Endothelial cell of umbilical vein (primary cell): ENCODE results near the gene CELSR3. TPM values are rescaled to one million over a fixed set of nuclear protein-coding genes. Genes with fewer than 3 reads are reported as not detected.

Experiments
- BruUV-seq: library from RNA; stranded (reverse); fragments of 400-500 nt; replicated peaks from 2 replicates; lab custom pipeline; 2021; lab: Mats Ljungman, UMichigan
- CTCF ChIA-PET: fragments of 300-600, 350-600 bp; sonication (Branson Sonifier 250); formaldehyde crosslinking; loops from one replicate; lab custom pipeline; 2021; ENCODE audit warnings: antibody characterized with exemption, inconsistent platforms; lab: Charles Lee
- POLR2A ChIA-PET: fragments of 300-600, 350-600 bp; sonication (Branson Sonifier 250); formaldehyde crosslinking; loops from one replicate; lab custom pipeline; 2021; ENCODE audit warnings: antibody characterized with exemption, inconsistent platforms; lab: Charles Lee
- DNase-seq: peaks from one replicate; pipeline ENCODE4 v3.0.0-alpha.2; 2011; ENCODE audit warnings: low read depth, low spot score
- FAIRE-seq: peaks from 2 replicates; lab custom pipeline; 2011; peaks lifted over from hg19 to GRCh38; lab: Jason Lieb, UNC
- H2AFZ ChIP-seq: 2 replicates; pipeline ENCODE4 v1.6.0; 2012; ENCODE audit warnings: low read depth, low read length, control low read depth, inconsistent platforms
- H3K27ac ChIP-seq: 2 replicates; pipeline ENCODE4 v1.5.1; 2011; ENCODE audit warnings: low read depth, mild to moderate bottlenecking, control low read depth, low read length, moderate library complexity; ENCODE audit not compliant: insufficient read depth
- H3K27me3 ChIP-seq, 2 experiments: 2 replicates each; pipeline versions ENCODE4 v1.6.0 to v1.6.1; 2011; ENCODE audit warnings: low read length in 2 of 2, mixed read lengths in 1 of 2; ENCODE audit not compliant: control insufficient read depth in 2 of 2, insufficient read depth in 2 of 2
- H3K36me3 ChIP-seq, 2 experiments: 2 replicates in 1 of 2; 3 replicates in 1 of 2; pipeline ENCODE4 v1.5.1; 2011; ENCODE audit warnings: low read length in 2 of 2, mild to moderate bottlenecking in 1 of 2, moderate library complexity in 1 of 2; ENCODE audit not compliant: control insufficient read depth in 2 of 2, insufficient read depth in 2 of 2; ENCODE audit errors: extremely low read depth in 1 of 2
- H3K4me1 ChIP-seq: 3 replicates; pipeline ENCODE4 v1.5.1; 2011; ENCODE audit warnings: mild to moderate bottlenecking, low read length; ENCODE audit not compliant: control insufficient read depth, insufficient read depth; ENCODE audit errors: extremely low read depth
- H3K4me2 ChIP-seq: 2 replicates; pipeline ENCODE4 v1.6.1; 2011; ENCODE audit warnings: low read length, control low read depth, mixed read lengths; ENCODE audit not compliant: insufficient read depth
- H3K4me3 ChIP-seq, 3 experiments: fragments of 200-600 bp in 1 of 3; sonication (generic), shearing (Covaris generic) in 1 of 3; replicated peaks in 1 of 3; 2 replicates each; pipeline ENCODE4 v1.5.1; 2011 to 2016; ENCODE audit warnings: control low read depth in 3 of 3, low read length in 3 of 3, mild to moderate bottlenecking in 2 of 3, inconsistent platforms in 1 of 3, low read depth in 1 of 3, moderate library complexity in 1 of 3; ENCODE audit not compliant: insufficient read depth in 1 of 3
- H3K79me2 ChIP-seq: 2 replicates; pipeline ENCODE4 v1.6.0; 2012; ENCODE audit warnings: low read length, inconsistent platforms; ENCODE audit not compliant: control insufficient read depth, insufficient read depth
- H3K9ac ChIP-seq: replicated peaks from 2 replicates; pipeline ENCODE3; 2011; ENCODE audit warnings: low read length, control low read depth; ENCODE audit not compliant: insufficient read depth; ENCODE audit errors: extremely low read depth
- H3K9me1 ChIP-seq: replicated peaks from 3 replicates; pipeline ENCODE4 v1.6.0; 2011; ENCODE audit warnings: mild to moderate bottlenecking, low read length; ENCODE audit not compliant: control insufficient read depth, insufficient read depth; ENCODE audit errors: extremely low read depth
- H3K9me3 ChIP-seq: replicated peaks from 2 replicates; pipeline ENCODE4 v1.5.1; 2012; ENCODE audit warnings: low read length, inconsistent platforms; ENCODE audit not compliant: control insufficient read depth, insufficient read depth
- H4K20me1 ChIP-seq: replicated peaks from 2 replicates; pipeline ENCODE3; 2011; ENCODE audit warnings: mild to moderate bottlenecking, low read length; ENCODE audit not compliant: control insufficient read depth, insufficient read depth; ENCODE audit errors: extremely low read depth
- CTCF ChIP-seq, 2 donors: IDR thresholded peaks; 1 replicate in 1 of 2; 2 replicates in 1 of 2; pipeline ENCODE4 v1.5.1; 2011; ENCODE audit warnings: low read length in 2 of 2, mild to moderate bottlenecking in 2 of 2, moderate library complexity in 2 of 2, control low read depth in 1 of 2, inconsistent platforms in 1 of 2, low read depth in 1 of 2; ENCODE audit not compliant: insufficient read depth in 1 of 2; ENCODE audit errors: extremely low read depth in 1 of 2
- EZH2 ChIP-seq: IDR thresholded peaks from 2 replicates; pipeline ENCODE4 v1.6.1; 2012; ENCODE audit warnings: borderline replicate concordance, low read depth, mild to moderate bottlenecking, moderate library complexity, low read length, inconsistent platforms; ENCODE audit not compliant: severe bottlenecking
- FOS ChIP-seq: IDR thresholded peaks from 2 replicates; pipeline ENCODE4 v1.6.1; 2011; ENCODE audit warnings: mild to moderate bottlenecking, low read length, moderate library complexity, borderline replicate concordance; ENCODE audit not compliant: insufficient read depth
- GATA2 ChIP-seq: IDR thresholded peaks from 2 replicates; pipeline ENCODE4 v1.7.0; 2011; ENCODE audit warnings: low read depth, mild to moderate bottlenecking, moderate library complexity, mixed read lengths, low read length; ENCODE audit not compliant: insufficient read length, insufficient read depth
- JUN ChIP-seq: IDR thresholded peaks from 2 replicates; pipeline ENCODE4 v1.6.1; 2011; ENCODE audit warnings: borderline replicate concordance, low read depth; ENCODE audit not compliant: insufficient read length, insufficient read depth
- MAX ChIP-seq: IDR thresholded peaks from 2 replicates; pipeline ENCODE4 v1.6.1; 2011; ENCODE audit not compliant: insufficient read depth, insufficient read length
- MYC ChIP-seq: IDR thresholded peaks from one replicate; pipeline ENCODE4 v1.6.1; 2011; ENCODE audit warnings: mild to moderate bottlenecking, low read depth, low read length
- POLR2A ChIP-seq: IDR thresholded peaks from 2 replicates; pipeline ENCODE4 v1.6.1; 2012; ENCODE audit warnings: low read depth, mild to moderate bottlenecking, control low read depth, low read length
- POLR2AphosphoS5 ChIP-seq: IDR thresholded peaks from 2 replicates; pipeline ENCODE4 v1.6.1; 2012; ENCODE audit warnings: low read depth, mild to moderate bottlenecking, control low read depth, low read length, moderate library complexity; ENCODE audit not compliant: insufficient read depth
- dilution Hi-C: fragments of 300-500 bp; cut with MboI; formaldehyde crosslinking; loops from one replicate; pipeline ENCODE4 v1.15.0; 2019; ENCODE audit warnings: low sequenced_read_pairs; ENCODE audit not compliant: extremely low pct_ligation_motif_present
- intact Hi-C: fragments of 100-400 bp; cut with micrococcal nuclease; formaldehyde crosslinking; loops from one replicate; pipeline ENCODE4 v1.10.0; 2022
- polyA plus RNA-seq, 4 experiments: library from polyadenylated mRNA; depleted of rRNA in 3 of 4; stranded (reverse) in 3 of 4; unstranded in 1 of 4; fragments of >200 nt; gene quantifications; 2 replicates each; pipeline versions ENCODE4 v1.2.1 to v1.2.3, GENCODE V29; 2011 to 2012; ENCODE audit warnings: missing spikeins in 1 of 4
- total RNA-seq: library from RNA; stranded (reverse); gene quantifications from 2 replicates; pipeline ENCODE4 v1.2.3, GENCODE V29; 2021

CELSR3 gene
- total and polyA plus RNA-seq, 2 donors (not counting 3 experiments of a cell fraction or from before 2014, with no cell fraction given): 0.25 to 0.71 TPM

- H3K4me3 ChIP-seq: peak overlapping the region in 1 of 3 experiments; percentile 46
- H3K9me1 ChIP-seq: no peaks in the 10 kb centered on the region
- intact Hi-C loops (loop anchor here (1.0 to 2.0 kb wide), 5 partner anchors 20 to 254 kb away; partner anchors contain the start of genes SLC26A6 and UQCRC1), dilution Hi-C loops (no loop called here)
- DNase-seq (no peak), FAIRE-seq (no peak)
- H3K79me2 ChIP-seq: no peaks in the 10 kb centered on the region
- peaks cover 7% of the 10 kb centered on the region for H3K4me1 ChIP-seq
- no peaks in the 10 kb centered on the region for H3K36me3 ChIP-seq
- H2AFZ ChIP-seq: peak overlapping the region; percentile 19
- TF ChIP-seq EZH2 (peak; percentile 1), GATA2 (no peak)
- H3K27me3 ChIP-seq: no peaks in the 10 kb centered on the region
- no peak overlapping the region for H3K27ac ChIP-seq
- peak overlapping the region; percentile 35 for H3K4me2 ChIP-seq
- CTCF ChIA-PET: interaction anchor here (1.0 to 5.1 kb wide), 3 partner anchors 21 to 99 kb away, joined by 3 to 32 read pairs (median 3); partner anchors contain the start of genes NCKIPSD, PFKFB4 and SLC26A6
- POLR2A ChIA-PET: interaction anchor here (1.0 kb wide), 1 partner anchor 20 kb away, joined by 6 read pairs; the partner anchor contains the start of gene SLC26A6
- no TSS peak for BruUV-seq
- no peak overlapping the region for H3K9ac ChIP-seq
- no peaks in the 10 kb centered on the region for H4K20me1 ChIP-seq
- H3K9me3 ChIP-seq: no peaks in the 10 kb centered on the region
These were observed 7.1 kb downstream of the CELSR3 start for GRCh38 chr3:48655606-48656005.

GRCh38 chr3:48655063-48655462 lies 7.6 kb downstream of the CELSR3 start:
- Histone ChIP-seq H3K4me3 (no peak overlapping the region), H3K9me3 (no peaks in the 10 kb centered on the region), H3K4me1 (peaks cover 7% of the 10 kb centered on the region), H3K79me2 (no peaks in the 10 kb centered on the region), H3K27ac (no peak overlapping the region), H3K4me2 (no peak overlapping the region), H2AFZ (no peak overlapping the region), H4K20me1 (no peaks in the 10 kb centered on the region), H3K27me3 (no peaks in the 10 kb centered on the region), H3K9ac (no peak overlapping the region), H3K9me1 (no peaks in the 10 kb centered on the region), H3K36me3 (no peaks in the 10 kb centered on the region)
- ChIA-PET CTCF (interaction anchor here (1.0 to 5.1 kb wide), 2 partner anchors 20 to 254 kb away, joined by 3 to 32 read pairs; partner anchors contain the start of gene SLC26A6), POLR2A (no interaction called here)
- intact Hi-C loops (no loop called here), dilution Hi-C loops (no loop called here)
- FAIRE-seq (no peak), DNase-seq (no peak)
- TF ChIP-seq MYC (no peak), CTCF (IDR thresholded peaks at IDR 0.05; ENCODE audit: extremely low read depth in 1 of 2, insufficient read depth in 1 of 2, low read depth in 1 of 2, low read length in 2 of 2) (no peak), POLR2A (no peak), GATA2 (no peak), POLR2AphosphoS5 (no peak), FOS (no peak), EZH2 (no peak), MAX (no peak), JUN (no peak)
- BruUV-seq: no TSS peak
